GM11168 (cell line): ENCODE results near the gene NKAPD1.
"Not testable (repeated sequence)": the region's sequence is repeated elsewhere in the genome, so short reads cannot be mapped to it uniquely, and the experiment has no call there.

ENCODE experiments used
- in situ Hi-C: fragments of 300-500 bp; cut with MboI; formaldehyde crosslinking; loops from one replicate; pipeline ENCODE4 v1.12.0; 2022; ENCODE audit warnings: low sequenced_read_pairs; ENCODE audit not compliant: unreplicated experiment

NKAPD1 gene, protein sequence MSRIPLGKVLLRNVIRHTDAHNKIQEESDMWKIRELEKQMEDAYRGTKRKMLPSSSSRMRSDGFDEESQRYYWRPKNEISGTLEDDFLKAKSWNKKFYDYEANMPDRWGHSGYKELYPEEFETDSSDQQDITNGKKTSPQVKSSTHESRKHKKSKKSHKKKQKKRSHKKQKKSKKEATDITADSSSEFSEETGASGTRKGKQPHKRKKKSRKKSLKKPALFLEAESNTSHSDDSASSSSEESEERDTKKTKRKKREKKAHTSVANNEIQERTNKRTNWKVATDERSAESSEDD

DNA sequence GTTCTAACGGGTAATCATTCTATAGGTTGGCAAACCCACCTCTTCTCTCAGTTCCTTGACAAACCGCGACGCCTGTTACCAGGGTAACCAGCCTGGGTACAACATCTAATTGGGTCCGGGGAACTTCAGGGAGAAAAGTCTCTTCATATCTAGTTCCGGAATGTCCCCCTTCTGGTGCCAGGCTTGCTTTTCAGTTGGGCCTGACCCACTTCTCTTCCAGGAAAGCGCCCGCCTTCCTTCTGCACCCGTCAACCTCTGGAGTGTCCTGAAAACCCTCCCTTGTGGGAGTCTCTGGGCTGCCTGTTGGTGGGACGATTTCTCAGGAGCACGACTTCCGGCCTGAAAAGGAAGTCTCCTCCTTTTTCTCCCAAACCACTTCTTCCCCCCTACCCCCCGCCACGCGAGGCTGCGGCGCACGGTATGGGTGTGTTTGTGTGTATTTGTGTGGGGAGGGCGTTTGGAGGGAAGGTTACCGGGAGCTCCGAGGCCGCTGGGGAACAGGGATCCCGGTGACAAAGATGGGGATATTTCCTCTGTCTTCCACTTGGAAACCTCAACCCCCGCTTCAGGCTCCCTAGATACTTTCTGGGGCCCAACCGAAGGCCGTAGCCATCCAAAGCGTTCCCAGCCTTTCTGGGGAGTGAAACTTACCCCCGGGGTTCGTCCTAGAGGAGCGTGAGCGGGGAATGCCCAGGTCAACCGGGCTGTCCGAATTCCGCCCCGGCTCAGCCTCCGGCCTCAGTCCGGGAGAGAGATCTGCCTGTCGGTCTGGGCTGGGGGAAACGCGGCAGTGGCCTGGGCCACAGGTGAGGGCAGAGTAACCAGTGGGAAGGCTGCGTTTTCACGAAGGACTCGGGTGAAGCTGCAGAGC is at the start of gene NKAPD1, which contains the start of gene PIH1D2:
Gene NKAPD1 (plus strand): TSS at position 359 of the 871 bp plus-strand sequence. CDS start 1,276 bp downstream, outside the sequence.
Gene PIH1D2 (minus strand): TSS at position 77 of the 871 bp plus-strand sequence. CDS start 843 bp downstream, outside the sequence.
- in situ Hi-C loops: no loop called here

DNA sequence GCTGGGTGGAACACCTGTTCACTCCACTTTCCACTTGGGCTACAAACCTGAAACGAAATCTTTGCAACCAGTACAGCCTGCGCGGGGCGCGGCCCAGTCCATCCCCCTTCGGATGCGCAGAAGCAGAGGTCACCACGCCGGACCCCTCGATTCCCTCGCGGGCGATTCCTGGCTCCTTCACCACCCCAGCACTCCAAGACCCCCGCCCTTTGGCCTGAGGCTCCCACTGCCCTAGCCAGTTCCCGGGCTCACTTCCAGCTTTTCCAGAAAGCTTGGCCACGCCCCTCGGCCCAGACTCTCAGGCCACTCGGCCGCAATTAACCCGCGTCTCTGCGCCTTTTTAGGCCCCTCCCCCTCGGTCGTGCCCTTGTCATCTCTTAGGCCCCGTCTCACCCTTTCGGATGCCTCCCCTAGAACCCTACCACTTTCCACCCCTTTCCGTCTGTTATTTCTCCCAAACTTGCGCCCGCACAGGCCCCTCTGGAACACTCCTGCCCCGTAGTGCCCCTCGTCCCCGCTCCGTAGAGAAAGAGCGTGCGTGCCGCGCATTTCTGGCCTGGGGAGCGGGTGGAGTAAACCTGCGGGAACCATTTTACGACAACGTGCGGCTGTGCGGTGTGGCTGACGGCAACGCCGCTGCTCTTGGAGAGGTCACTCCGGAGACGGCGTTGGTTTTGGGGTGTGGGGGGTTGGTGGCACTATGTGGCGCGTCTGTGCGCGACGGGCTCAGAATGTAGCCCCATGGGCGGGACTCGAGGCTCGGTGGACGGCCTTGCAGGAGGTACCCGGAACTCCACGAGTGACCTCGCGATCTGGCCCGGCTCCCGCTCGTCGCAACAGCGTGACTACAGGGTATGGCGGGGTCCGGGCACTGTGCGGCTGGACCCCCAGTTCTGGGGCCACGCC is 49.1 kb upstream of the NKAPD1 start, which contains the start of gene DLAT:
Gene DLAT (plus strand): TSS at position 636 of the 906 bp plus-strand sequence. CDS start 65 bp downstream, at position 701.
- in situ Hi-C loops: no loop called here

DNA sequence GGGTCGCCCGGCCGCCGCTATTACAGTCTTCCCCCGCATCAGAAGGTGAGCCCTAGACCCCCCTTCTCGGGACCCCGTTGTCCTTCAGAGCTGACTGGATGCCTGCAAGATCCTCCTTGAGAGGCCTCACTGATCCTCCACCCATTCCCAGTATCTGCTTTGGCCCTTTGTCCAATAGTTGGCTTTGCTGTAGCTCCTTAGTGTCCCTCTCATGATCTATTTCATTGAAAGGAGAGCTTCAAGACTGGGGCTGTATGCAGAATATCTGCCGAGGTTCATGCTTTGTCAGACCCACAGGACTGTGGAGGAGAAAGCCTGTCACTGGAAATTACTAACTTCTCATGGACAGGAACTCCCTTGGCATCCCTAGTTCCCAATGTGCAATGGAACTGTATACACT is 48.4 kb upstream of the NKAPD1 start:
- in situ Hi-C loops: no loop called here

DNA sequence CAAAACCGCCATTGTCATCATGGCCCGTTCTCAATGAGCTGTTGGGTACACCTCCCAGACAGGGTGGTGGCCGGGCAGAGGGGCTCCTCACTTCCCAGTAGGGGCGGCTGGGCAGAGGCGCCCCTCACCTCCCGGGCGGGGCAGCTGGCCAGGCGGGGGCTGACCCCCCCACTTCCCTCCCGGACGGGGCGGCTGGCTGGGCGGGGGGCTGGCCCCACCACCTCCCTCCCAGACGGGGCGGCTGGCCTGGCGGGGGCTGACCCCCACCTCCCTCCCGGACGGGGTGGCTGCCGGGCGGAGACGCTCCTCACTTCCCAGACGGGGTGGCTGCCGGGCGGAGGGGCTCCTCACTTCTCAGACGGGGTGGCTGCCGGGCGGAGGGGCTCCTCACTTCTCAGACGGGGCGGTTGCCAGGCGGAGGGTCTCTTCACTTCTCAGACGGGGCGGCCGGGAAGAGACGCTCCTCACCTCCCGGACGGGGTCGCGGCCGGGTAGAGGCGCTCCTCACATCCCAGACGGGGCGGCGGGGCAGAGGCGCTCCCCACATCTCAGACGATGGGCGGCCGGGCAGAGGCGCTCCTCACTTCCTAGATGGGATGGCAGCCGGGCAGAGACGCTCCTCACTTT is 47.2 kb upstream of the NKAPD1 start:
- in situ Hi-C loops: not testable (repeated sequence)

DNA sequence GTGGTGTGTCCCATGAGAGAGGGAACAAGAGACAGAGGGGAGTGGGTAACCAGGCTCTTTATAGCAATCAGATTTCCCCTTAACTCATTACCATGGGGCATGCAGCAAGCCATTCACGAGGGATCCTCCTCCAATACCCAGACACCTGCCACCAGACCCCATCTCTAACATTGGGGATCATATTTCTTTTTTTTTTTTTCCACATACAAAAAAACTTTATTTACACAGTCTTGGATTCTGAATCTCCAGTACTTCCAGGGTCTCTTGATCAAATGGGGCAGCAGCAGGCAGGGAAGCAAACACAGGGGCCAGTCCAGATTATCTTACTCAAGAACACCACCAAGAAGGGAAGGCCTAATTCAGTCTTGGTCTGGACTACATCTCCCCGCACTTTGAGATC is 44.6 kb upstream of the NKAPD1 start:
- in situ Hi-C loops: no loop called here

DNA sequence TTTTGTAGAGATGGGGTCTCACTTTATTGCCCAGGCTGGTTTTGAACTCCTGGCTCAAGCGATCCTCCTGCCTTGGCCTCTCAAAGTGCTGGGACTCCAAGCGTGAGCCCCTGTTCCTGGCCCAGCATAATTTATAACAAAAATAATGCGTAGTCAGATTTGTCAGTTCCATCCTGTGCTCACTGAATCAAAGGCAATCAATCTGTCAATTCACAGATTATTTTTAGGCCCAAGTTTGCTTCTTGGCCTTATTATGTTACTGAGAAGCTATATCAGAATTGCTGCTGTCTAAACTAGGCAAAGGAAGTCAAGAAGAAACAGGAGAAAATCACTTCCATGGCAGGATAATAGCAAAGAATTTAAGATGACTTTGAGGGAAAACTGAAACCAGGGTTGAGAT is 40.2 kb upstream of the NKAPD1 start:
- in situ Hi-C loops: no loop called here

DNA sequence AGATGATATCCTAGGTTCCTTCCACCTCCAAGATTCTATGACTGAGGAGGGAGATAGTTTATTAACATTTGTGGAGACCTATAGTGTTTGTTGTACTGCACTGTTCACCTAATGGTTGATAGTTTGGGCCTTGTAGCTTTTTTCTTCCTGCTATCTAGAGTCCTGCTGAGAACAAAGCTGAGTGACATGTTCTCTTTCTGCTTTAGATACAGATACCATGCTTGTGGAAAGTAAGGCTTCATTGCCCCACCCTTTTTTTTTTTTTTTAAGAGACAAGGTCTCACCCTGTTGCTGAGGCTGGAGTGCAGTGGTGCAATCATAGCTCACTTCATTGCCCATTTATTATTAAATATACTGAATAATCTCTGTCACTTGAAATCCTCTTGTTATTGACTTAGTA is 36.6 kb upstream of the NKAPD1 start:
- in situ Hi-C loops: no loop called here

DNA sequence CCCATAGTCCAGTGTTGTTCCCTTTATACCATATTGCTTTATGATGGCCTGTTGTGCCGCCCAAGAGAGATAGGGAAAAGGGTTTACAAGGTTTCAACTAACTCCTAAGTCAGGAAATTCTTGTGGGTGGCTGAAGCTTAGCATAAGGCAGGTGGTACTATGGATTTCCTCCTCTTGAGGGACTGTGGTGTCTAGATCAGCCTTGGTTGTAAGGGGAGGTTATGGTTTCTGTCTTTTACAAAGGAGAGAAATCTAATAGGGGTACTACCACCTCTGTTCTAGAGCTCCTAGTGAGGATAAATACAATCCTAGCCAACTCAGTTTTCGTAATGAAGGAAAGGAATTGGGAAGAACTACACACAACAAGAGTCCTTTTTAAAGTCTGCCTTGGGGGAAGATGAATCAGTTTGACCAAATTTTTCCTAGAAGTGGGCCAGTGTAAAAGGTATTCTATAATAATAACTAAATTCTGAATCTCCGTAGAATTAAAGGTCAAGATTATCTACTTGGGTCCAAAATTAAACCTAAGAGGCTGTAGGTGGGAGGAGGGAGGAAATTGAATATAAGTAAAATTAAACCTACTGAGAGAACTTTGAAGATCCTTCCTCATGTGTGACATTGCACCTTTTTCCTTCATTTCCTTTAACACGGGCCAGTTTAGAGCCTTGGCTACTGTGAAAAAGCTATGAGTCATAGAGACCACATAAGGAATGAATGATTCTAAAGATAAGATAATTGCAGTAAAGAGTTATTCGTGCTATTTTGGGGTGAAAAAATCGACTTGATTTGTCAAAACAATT is 31.7 kb upstream of the NKAPD1 start:
- in situ Hi-C loops: no loop called here

DNA sequence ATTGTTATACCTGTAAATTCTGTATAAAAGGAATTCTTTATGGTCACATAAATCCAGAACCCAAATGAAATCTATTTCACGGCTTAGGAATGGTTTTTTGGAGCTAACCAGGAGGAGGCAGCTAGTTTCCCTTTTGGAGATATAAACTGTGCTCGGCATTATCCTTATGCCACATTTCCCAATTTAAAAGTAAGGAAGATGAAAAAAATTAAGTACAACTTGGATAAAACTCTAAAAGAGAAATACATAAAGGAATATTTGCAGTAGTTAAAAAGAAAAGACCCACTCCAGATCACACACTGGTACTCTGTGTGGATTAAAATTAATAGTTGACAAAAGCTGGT is 31.2 kb upstream of the NKAPD1 start:
- in situ Hi-C loops: no loop called here

DNA sequence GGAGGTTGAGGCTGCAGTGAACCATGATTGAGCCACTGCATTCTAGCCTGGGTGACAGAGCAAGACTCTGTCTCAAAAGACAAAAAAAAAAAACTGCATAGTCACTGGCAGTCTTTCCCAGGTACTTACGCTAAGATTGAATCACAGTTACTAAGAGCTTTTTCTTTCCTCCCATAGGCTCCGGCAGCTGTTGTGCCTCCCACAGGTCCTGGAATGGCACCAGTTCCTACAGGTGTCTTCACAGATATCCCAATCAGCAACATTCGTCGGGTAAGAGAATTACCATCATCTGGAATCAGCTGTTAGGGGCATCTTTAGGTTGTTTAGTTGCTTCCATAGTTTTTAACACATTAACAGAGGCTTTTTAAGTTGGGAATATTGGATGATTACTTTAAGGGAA is 29.1 kb upstream of the NKAPD1 start:
- in situ Hi-C loops: no loop called here

DNA sequence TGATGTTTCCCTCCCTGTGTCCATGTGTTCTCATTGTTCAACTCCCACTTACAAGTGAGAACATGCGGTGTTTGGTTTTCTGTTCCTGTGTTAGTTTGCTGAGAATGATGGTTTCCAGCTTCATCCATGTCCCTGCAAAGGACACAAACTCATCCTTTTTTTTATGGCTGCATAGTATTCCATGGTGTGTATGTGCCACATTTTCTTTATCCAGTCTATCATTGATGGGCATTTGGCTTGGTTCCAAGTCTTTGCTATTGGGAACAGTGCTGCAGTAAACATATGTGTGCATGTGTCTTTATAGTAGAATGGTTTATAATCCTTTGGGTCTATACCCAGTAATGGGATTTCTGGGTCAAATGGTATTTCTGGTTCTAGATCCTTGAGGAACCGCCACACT is 27.5 kb upstream of the NKAPD1 start:
- in situ Hi-C loops: not testable (repeated sequence)

DNA sequence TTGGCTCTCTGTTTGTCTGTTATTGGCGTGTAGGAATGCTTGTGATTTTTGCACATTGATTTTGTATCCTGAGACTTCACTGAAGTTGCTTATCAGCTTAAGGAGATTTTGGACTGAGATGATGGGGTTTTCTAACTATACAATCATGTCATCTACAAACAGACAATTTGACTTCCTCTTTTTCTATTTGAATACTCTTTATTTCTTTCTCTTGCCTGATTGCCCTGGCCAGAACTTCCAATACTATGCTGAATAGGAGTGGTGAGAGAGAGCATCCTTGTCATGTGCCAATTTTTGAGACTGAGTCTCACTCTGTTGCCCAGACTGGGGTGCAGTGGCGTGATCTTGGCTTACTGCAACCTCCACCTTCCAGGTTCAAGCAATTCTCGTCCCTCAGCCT is 25.8 kb upstream of the NKAPD1 start:
- in situ Hi-C loops: not testable (repeated sequence)

DNA sequence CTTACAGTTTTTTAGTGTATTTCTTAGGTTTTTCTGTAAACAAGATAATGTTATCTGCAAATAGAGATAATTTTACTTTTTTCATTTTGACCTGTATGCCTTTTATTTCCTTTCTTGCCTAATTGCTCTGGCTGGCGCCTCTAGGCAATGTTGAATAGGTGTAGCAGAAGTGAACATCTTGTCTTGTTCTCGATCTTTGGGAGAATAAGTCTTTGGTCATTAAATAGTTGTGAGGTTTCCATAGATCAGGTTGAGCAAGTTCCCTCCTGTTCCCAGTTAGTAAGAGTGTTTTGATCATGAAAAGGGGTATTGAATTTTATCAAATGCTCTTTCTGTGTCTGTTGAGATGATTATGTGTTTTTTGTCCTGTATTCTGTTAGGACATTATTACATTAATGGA is 24.3 kb upstream of the NKAPD1 start:
- in situ Hi-C loops: no loop called here

DNA sequence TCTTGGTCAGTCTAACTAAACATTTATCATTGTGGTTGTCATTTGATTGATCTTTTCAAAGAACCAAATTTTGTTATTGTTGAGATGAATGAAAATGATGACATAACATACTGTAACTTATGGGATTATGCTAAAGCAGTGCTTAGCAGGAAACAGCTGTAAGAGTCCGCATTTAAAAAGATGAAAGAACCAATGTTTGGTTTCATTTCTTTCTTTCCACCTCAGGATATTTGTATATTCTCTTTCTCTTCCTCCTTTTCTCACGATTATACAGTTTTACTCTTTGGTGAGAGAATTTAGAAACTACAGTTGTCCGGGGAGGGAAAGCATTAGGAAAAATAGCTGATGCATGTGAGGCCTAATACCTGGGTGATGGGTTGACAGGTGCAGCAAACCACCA is 23.4 kb upstream of the NKAPD1 start:
- in situ Hi-C loops: no loop called here

DNA sequence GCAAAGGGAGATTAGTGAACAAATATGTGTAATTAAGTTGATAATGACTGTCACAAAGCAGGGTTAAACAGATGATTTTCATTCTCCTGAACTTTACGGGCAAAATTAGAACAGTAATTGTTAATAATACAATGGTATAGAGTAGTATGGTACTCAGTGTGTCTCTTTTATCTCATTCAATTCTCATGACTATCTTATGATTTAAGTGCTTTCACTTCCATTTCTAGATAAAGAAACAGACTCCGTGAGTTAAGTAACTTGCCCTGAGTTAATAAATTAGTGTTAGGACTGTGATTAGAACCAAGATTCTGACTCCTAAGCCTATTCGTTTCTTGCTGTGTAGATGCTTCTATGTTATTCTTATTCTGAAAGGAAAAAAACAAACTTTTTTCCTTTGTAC is 22.3 kb upstream of the NKAPD1 start:
- in situ Hi-C loops: no loop called here

DNA sequence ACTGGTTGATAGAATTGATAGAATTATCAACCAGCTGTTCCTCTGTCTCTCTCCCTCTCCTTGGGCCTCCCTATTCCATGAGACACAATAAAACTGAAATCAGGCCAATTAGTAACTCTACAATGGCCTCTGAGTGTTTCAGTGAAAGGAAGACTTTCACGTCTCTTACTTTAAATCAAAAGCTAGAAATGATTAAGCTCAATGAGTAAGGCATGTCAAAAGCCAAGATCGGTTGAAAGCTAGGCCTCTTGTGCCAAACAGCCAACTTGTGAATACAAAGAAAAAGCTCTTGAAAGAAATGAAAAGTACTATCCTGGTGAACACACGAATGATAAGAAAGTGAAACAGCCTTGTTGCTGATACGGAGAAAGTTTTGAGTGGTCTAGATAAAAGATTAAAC is 16.9 kb upstream of the NKAPD1 start:
- in situ Hi-C loops: no loop called here

DNA sequence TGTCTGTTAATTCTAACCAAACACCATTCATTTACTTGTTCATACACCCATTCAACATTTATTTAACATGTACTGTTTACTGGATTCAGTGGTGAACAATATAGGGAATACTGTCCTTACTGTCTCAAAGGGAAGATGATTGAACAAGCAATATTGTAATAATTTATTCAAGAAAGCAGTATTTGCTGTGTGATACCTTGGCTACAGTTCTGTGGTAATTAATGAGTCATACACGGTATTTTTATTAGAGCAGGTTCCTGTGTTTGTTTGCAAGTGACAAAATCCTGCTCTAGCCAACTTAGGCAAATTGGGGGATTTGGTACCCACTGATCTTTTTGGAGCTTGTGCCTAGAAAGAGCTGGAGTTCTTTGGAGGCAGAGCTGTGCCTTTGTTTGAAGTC is 16.0 kb upstream of the NKAPD1 start:
- in situ Hi-C loops: no loop called here

DNA sequence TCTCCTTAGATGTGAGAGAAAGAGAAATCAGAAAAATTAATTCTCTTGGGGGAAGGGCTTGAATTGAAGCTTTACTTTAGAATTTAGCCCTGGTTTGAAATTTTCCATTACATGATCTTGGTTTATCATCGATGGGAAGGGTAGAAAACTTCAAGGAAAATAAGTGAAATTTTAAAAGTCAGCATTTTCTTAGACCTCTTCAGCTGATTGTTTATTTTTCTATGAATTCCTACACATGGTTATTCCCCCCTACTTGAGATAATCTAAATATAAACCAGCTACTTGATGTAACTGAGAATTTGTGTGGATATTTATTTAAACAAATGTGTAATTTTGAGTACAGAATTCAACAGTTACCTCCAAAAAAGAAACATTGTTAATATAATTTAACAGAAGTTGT is 11.2 kb upstream of the NKAPD1 start:
- in situ Hi-C loops: no loop called here

DNA sequence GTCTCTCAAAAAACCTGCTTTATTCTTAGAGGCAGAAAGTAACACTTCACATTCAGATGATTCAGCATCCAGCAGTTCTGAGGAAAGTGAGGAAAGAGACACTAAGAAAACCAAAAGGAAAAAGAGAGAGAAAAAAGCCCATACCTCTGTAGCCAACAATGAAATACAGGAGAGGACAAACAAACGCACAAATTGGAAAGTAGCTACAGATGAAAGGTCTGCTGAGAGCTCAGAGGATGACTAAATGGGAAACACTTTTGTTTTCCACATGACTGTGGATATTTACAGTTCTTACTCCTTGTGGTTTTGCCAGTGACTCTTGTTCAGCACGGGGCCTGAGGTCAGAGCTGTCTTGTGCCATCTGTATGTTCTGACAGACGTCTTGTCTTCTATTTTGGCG is 8.6 kb downstream of the NKAPD1 start:
- in situ Hi-C loops: no loop called here
